ENCODE results near the gene POC1A. TPM values are rescaled to one million over a fixed set of nuclear protein-coding genes. Genes with fewer than 3 reads are reported as not detected.

Gene POC1A
- total RNA-seq, 1 donor from 2014 or later = 3.7 TPM

GRCh38 chr3:52112056-52112455 lies 42.2 kb downstream of the POC1A start:
- Mint-ChIP-seq H3K9me3 (ENCODE audit: unreplicated experiment) (no peaks in the 10 kb centered on the region), H3K36me3 (ENCODE audit: low read depth, unreplicated experiment) (peaks cover 7% of the 10 kb centered on the region), H3K4me1 (ENCODE audit: low read depth, unreplicated experiment) (peaks cover 9% of the 10 kb centered on the region), H3K27ac (ENCODE audit: unreplicated experiment) (no peak overlapping the region), H3K27me3 (ENCODE audit: low read depth, unreplicated experiment) (no peaks in the 10 kb centered on the region), H3K4me3 (ENCODE audit: unreplicated experiment) (no peak overlapping the region)
- no peak for DNase-seq (ENCODE audit: low read depth)
- Histone ChIP-seq H3K79me2 (ENCODE audit: insufficient read depth, low read length) (no peaks in the 10 kb centered on the region), H3K4me1 (ENCODE audit: insufficient read depth, low read length) (peaks cover 5% of the 10 kb centered on the region), H3K27me3 (ENCODE audit: insufficient read depth, low read length) (no peaks in the 10 kb centered on the region), H3K4me2 (ENCODE audit: low read length) (no peak overlapping the region), H3K9me3 (ENCODE audit: insufficient read depth, low read depth, low read length) (no peaks in the 10 kb centered on the region), H3K9ac (ENCODE audit: low read length) (no peak overlapping the region), H3K36me3 (ENCODE audit: insufficient read depth, low read length) (no peaks in the 10 kb centered on the region), H3K27ac (ENCODE audit: low read depth, low read length) (no peak overlapping the region), H2AFZ (ENCODE audit: low read depth, low read length) (no peak overlapping the region), H4K20me1 (ENCODE audit: insufficient read depth, low read length) (no peaks in the 10 kb centered on the region), H3K4me3 (ENCODE audit: insufficient read depth, low read depth, low read length) (no peak overlapping the region)
- no peak for TF ChIP-seq EZH2 (IDR thresholded peaks at IDR 0.05; ENCODE audit: insufficient read depth, low read length)
- TF ChIP-seq, protein P1, sequence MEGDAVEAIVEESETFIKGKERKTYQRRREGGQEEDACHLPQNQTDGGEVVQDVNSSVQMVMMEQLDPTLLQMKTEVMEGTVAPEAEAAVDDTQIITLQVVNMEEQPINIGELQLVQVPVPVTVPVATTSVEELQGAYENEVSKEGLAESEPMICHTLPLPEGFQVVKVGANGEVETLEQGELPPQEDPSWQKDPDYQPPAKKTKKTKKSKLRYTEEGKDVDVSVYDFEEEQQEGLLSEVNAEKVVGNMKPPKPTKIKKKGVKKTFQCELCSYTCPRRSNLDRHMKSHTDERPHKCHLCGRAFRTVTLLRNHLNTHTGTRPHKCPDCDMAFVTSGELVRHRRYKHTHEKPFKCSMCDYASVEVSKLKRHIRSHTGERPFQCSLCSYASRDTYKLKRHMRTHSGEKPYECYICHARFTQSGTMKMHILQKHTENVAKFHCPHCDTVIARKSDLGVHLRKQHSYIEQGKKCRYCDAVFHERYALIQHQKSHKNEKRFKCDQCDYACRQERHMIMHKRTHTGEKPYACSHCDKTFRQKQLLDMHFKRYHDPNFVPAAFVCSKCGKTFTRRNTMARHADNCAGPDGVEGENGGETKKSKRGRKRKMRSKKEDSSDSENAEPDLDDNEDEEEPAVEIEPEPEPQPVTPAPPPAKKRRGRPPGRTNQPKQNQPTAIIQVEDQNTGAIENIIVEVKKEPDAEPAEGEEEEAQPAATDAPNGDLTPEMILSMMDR (IDR thresholded peaks at IDR 0.05; ENCODE audit: insufficient read depth, low read depth, low read length) = no peak
- no peak for FAIRE-seq

DNA sequence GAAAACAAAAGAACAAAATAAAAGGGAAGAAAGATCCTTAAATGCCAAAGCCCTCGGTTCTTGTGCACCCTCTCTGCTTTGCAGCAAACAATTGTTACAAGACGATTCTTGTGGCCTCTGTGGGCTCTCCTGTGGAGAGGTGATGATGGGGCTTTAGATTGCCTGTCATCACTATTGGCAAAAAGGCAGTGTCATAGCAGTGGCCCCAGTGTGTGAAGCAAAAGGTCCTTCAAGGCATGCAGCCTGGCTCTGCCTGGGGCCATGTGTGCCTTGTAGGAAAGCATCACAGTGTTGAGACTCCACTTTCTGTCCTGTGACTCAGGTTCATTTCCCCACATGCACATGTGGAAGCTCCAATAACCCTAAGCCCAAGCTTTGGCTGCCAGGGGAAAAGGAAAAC lies 43.7 kb downstream of the POC1A start:
- H3K27me3 Mint-ChIP-seq (ENCODE audit: low read depth, unreplicated experiment) = no peaks in the 10 kb centered on the region
- TF ChIP-seq EZH2 (IDR thresholded peaks at IDR 0.05; ENCODE audit: insufficient read depth, low read length) = no peak
- TF ChIP-seq, protein P1 (IDR thresholded peaks at IDR 0.05; ENCODE audit: insufficient read depth, low read depth, low read length) = no peak
- Histone ChIP-seq H3K27ac (ENCODE audit: low read depth, low read length) (no peak overlapping the region), H4K20me1 (ENCODE audit: insufficient read depth, low read length) (no peaks in the 10 kb centered on the region), H3K9me3 (ENCODE audit: insufficient read depth, low read depth, low read length) (no peaks in the 10 kb centered on the region), H3K4me3 (ENCODE audit: insufficient read depth, low read depth, low read length) (no peak overlapping the region), H3K4me1 (ENCODE audit: insufficient read depth, low read length) (peaks cover 5% of the 10 kb centered on the region), H3K36me3 (ENCODE audit: insufficient read depth, low read length) (no peaks in the 10 kb centered on the region), H2AFZ (ENCODE audit: low read depth, low read length) (no peak overlapping the region), H3K4me2 (ENCODE audit: low read length) (no peak overlapping the region), H3K9ac (ENCODE audit: low read length) (no peak overlapping the region), H3K79me2 (ENCODE audit: insufficient read depth, low read length) (no peaks in the 10 kb centered on the region), H3K27me3 (ENCODE audit: insufficient read depth, low read length) (no peaks in the 10 kb centered on the region)
- no peak overlapping the region for H3K27ac Mint-ChIP-seq (ENCODE audit: unreplicated experiment)
- H3K4me1 Mint-ChIP-seq (ENCODE audit: low read depth, unreplicated experiment) = peaks cover 9% of the 10 kb centered on the region
- DNase-seq (ENCODE audit: low read depth) (no peak), FAIRE-seq (no peak)
- peaks cover 7% of the 10 kb centered on the region for H3K36me3 Mint-ChIP-seq (ENCODE audit: low read depth, unreplicated experiment)
- no peak overlapping the region for H3K4me3 Mint-ChIP-seq (ENCODE audit: unreplicated experiment)
- no peaks in the 10 kb centered on the region for H3K9me3 Mint-ChIP-seq (ENCODE audit: unreplicated experiment)

- Histone ChIP-seq H3K4me1 (ENCODE audit: insufficient read depth, low read length) (peaks cover 5% of the 10 kb centered on the region), H3K9me3 (ENCODE audit: insufficient read depth, low read depth, low read length) (no peaks in the 10 kb centered on the region), H3K27ac (ENCODE audit: low read depth, low read length) (no peak overlapping the region), H3K27me3 (ENCODE audit: insufficient read depth, low read length) (no peaks in the 10 kb centered on the region), H3K79me2 (ENCODE audit: insufficient read depth, low read length) (no peaks in the 10 kb centered on the region), H2AFZ (ENCODE audit: low read depth, low read length) (no peak overlapping the region), H3K36me3 (ENCODE audit: insufficient read depth, low read length) (no peaks in the 10 kb centered on the region), H3K4me2 (ENCODE audit: low read length) (no peak overlapping the region), H3K9ac (ENCODE audit: low read length) (no peak overlapping the region), H4K20me1 (ENCODE audit: insufficient read depth, low read length) (no peaks in the 10 kb centered on the region), H3K4me3 (ENCODE audit: insufficient read depth, low read depth, low read length) (no peak overlapping the region)
- no peaks in the 10 kb centered on the region for H3K9me3 Mint-ChIP-seq (ENCODE audit: unreplicated experiment)
- peaks cover 9% of the 10 kb centered on the region for H3K4me1 Mint-ChIP-seq (ENCODE audit: low read depth, unreplicated experiment)
- DNase-seq (ENCODE audit: low read depth) (peak; percentile 52), FAIRE-seq (peak; percentile 9)
- no peak overlapping the region for H3K4me3 Mint-ChIP-seq (ENCODE audit: unreplicated experiment)
- peaks cover 8% of the 10 kb centered on the region for H3K36me3 Mint-ChIP-seq (ENCODE audit: low read depth, unreplicated experiment)
- H3K27ac Mint-ChIP-seq (ENCODE audit: unreplicated experiment) = no peak overlapping the region
- no peaks in the 10 kb centered on the region for H3K27me3 Mint-ChIP-seq (ENCODE audit: low read depth, unreplicated experiment)
- TF ChIP-seq, protein P1 (IDR thresholded peaks at IDR 0.05; ENCODE audit: insufficient read depth, low read depth, low read length) = no peak
- TF ChIP-seq EZH2 (IDR thresholded peaks at IDR 0.05; ENCODE audit: insufficient read depth, low read length) = no peak
Measured at GRCh38 chr3:52109611-52110301, 44.5 kb downstream of the POC1A start.
